ENCODE measurements around the gene LILRB3. TPM values are rescaled to one million over a fixed set of nuclear protein-coding genes. Genes with fewer than 3 reads are reported as not detected.
A peak's percentile ranks its signal among the peaks of the same experiment; 100 is the strongest.

The LILRB3 gene
- total and polyA plus RNA-seq, 10 donors, result 6.4 to 443 (median 89.9) TPM

- 6 to 12% (median 10%) methylated on average over 6 of the region's 6 CpGs for WGBS, 5 donors
- Histone ChIP-seq H3K9me3 (no peaks in the 10 kb centered on the region), H3K36me3 (no peaks in the 10 kb centered on the region), H3K4me3 (no peak overlapping the region), H3K27ac (peak overlapping the region in 1 of 8 donors; percentile 1), H3K4me1 (peaks cover 0 to 18% (median 5%) of the 10 kb centered on the region in 6 donors), H3K27me3 (replicated peaks in 1 of 7) (peaks cover 0 to 24% (median 0%) of the 10 kb centered on the region in 7 donors)
- TF ChIP-seq POLR2A (IDR thresholded peaks at IDR 0.05) (no peak), CTCF (IDR thresholded peaks at IDR 0.05 in 8 of 11, conservative IDR thresholded peaks at IDR 0.05 in 3 of 11) (peak; percentile 57 to 89 (median 83)), POLR2AphosphoS5 (IDR thresholded peaks at IDR 0.05) (peak in 1 of 3 donors; percentile 45)
- peak; percentile 89 for DNase-seq
- intact Hi-C loops (cut with DNase I; ENCODE audit: low total_unique reads), result no loop called here
These were observed 43.3 kb upstream of the LILRB3 start for GRCh38 chr19:54266133-54266532.

- H3K4me3 ChIP-seq, result no peak overlapping the region
- no peak for TF ChIP-seq CTCF (IDR thresholded peaks at IDR 0.05 in 8 of 11, conservative IDR thresholded peaks at IDR 0.05 in 3 of 11)
- no peak for TF ChIP-seq POLR2A (IDR thresholded peaks at IDR 0.05)
- TF ChIP-seq POLR2AphosphoS5 (IDR thresholded peaks at IDR 0.05), result no peak
- WGBS, 5 donors, result 81 to 92% (median 89%) methylated on average over 2 of the region's 2 CpGs
- H3K9me3 ChIP-seq, result no peaks in the 10 kb centered on the region
- intact Hi-C loops (cut with DNase I; ENCODE audit: low total_unique reads), result no loop called here
- no peak overlapping the region for H3K27ac ChIP-seq
- no peak for DNase-seq
- H3K27me3 ChIP-seq (replicated peaks in 1 of 7), result peaks cover 0 to 20% (median 0%) of the 10 kb centered on the region in 7 donors
- H3K4me1 ChIP-seq, result peaks cover 0 to 14% (median 5%) of the 10 kb centered on the region in 6 donors
- H3K36me3 ChIP-seq, result no peaks in the 10 kb centered on the region
These were observed 39.7 kb upstream of the LILRB3 start for GRCh38 chr19:54262470-54262869.

DNA sequence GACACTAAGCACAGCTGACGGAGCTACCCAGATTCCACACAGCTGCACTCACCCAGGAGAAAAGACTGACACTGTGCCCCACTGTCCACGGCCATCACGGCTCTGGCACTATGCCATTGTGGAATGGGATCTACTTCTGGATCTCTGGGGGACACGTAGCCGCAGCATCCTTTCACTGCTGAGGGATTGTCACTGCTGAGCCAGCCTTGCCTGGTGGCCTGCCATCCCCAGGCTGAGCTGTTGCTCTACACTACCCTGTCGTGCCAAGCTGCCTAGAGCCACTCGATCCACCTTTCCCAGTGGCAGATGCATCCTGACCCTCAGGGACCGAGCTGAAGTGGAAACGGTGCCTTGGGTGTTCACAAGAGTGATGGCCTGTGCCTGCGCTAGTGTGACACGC is 39.3 kb upstream of the LILRB3 start:
- Histone ChIP-seq H3K9me3 (no peaks in the 10 kb centered on the region), H3K4me1 (peaks cover 0 to 18% (median 5%) of the 10 kb centered on the region in 6 donors), H3K36me3 (no peaks in the 10 kb centered on the region), H3K27me3 (replicated peaks in 1 of 7) (peaks cover 0 to 24% (median 0%) of the 10 kb centered on the region in 7 donors), H3K4me3 (no peak overlapping the region), H3K27ac (no peak overlapping the region)
- 80 to 87% (median 83%) methylated on average over 11 of the region's 11 CpGs for WGBS, 5 donors
- TF ChIP-seq CTCF (IDR thresholded peaks at IDR 0.05 in 8 of 11, conservative IDR thresholded peaks at IDR 0.05 in 3 of 11), result no peak
- TF ChIP-seq POLR2A (IDR thresholded peaks at IDR 0.05), result no peak
- no peak for TF ChIP-seq POLR2AphosphoS5 (IDR thresholded peaks at IDR 0.05)
- intact Hi-C loops (cut with DNase I; ENCODE audit: low total_unique reads), result no loop called here
- DNase-seq, result no peak

- peaks cover 0 to 26% (median 0%) of the 10 kb centered on the region in 6 donors for H3K36me3 ChIP-seq
- WGBS, 5 donors, result 53 to 62% (median 58%) methylated on average over 8 to 9 of the region's 9 CpGs
- peak within 1 kb of the TSS; percentile 32 to 77 (median 63) for H3K27ac ChIP-seq
- H3K27me3 ChIP-seq (replicated peaks in 1 of 7), result peaks cover 0 to 58% (median 0%) of the 10 kb centered on the region in 7 donors
- DNase-seq, result no peak
- intact Hi-C loops (cut with DNase I; ENCODE audit: low total_unique reads), result no loop called here
- peaks cover 0 to 52% (median 16%) of the 10 kb centered on the region in 6 donors for H3K4me1 ChIP-seq
- peak within 1 kb of the TSS in 7 of 8 donors; percentile 6 to 62 (median 31) for H3K4me3 ChIP-seq
- TF ChIP-seq POLR2AphosphoS5 (IDR thresholded peaks at IDR 0.05) (peak in 2 of 3 donors; percentile 24 to 68), CTCF (IDR thresholded peaks at IDR 0.05 in 8 of 11, conservative IDR thresholded peaks at IDR 0.05 in 3 of 11) (no peak), POLR2A (IDR thresholded peaks at IDR 0.05) (no peak)
- H3K9me3 ChIP-seq, result no peaks in the 10 kb centered on the region
These were observed 34.3 kb upstream of the LILRB3 start, which contains the start of gene LILRB5 for GRCh38 chr19:54257116-54257480. Gene LILRB5, minus strand, starts transcription at chr19:54257273. Its CDS starts 80 bp downstream, at chr19:54257193.

All from spleen (tissue), 11 donors.